ENCODE data around the gene CBFA2T2. TPM values are rescaled to one million over a fixed set of nuclear protein-coding genes. Genes with fewer than 3 reads are reported as not detected.
A peak's percentile ranks its signal among the peaks of the same experiment; 100 is the strongest.
"Not testable (repeated sequence)": the region's sequence is repeated elsewhere in the genome, so short reads cannot be mapped to it uniquely, and the experiment has no call there.

Gene CBFA2T2
- 7.7 and 8.7 TPM in 2 replicates for total RNA-seq (2014; rRNA removed; shearing (Covaris generic))

DNA sequence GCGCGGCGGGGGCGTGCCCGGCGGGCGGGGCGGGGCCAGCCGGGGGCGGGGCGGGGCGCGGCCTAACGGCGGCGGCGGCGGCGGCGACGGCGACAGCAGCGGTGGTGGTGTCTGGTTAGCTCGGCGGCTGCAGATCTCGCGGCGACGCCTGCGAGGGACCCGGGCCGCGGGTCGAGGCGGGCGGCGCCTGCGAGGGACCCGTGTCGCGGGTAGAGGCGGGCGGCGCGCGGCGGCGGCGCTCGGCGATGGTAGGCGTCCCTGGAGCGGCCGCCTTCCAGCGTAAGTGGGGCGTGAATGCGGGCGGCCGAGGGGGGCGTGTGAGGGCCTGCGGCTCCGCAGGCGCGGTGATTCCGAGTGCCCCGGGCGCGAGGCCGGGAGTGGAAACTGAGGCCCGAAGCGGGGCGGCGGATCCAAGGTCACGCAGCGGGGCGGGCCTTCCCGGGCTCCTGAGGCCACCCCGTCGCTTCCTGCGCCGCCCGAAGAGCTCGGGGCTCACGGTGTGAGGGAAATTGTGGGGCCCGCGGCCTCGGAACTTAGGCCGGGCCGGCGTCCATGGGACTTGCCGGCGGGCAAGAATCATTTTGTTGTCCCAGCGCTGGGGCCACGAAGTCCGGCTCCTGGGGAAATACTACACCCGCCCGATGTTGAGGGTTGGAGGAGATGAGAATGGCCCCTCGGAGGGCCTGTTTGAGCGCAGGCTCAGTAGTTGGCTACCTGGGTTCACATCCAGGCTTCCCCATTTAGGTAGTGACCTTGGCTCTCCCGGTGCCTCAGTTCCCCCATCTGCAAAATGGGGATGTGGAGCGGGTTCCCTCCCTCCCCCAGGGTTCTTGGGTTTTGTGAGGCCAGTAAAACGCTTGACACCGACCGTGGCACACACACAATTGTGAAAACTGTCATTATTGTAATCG lies at the start of gene CBFA2T2:
TSS of gene CBFA2T2 (plus strand) at position 74 of the 911 bp plus-strand sequence. CDS start at position 246, 172 bp downstream.
- no peak for DNase-seq (ENCODE audit: low read depth)

DNA sequence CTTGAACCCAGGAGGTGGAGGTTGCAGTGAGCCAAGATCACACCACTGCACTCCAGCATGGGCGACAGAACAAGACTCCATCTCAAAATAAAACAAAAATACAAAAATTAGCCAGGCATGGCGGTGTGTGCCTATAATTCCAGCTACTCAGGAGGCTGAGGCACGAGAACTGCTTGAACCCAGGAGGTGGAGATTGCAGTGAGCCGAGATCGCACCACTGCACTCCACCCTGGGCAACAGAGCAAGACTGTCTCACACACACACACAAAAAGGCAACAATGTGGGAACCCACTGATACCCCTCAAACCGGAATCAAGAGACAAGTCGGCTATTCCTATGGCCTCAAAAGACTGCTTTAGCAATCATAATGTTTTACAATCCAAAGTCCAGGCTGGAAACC lies 49.3 kb upstream of the CBFA2T2 start:
- not testable (repeated sequence) for DNase-seq (ENCODE audit: low read depth)

DNA sequence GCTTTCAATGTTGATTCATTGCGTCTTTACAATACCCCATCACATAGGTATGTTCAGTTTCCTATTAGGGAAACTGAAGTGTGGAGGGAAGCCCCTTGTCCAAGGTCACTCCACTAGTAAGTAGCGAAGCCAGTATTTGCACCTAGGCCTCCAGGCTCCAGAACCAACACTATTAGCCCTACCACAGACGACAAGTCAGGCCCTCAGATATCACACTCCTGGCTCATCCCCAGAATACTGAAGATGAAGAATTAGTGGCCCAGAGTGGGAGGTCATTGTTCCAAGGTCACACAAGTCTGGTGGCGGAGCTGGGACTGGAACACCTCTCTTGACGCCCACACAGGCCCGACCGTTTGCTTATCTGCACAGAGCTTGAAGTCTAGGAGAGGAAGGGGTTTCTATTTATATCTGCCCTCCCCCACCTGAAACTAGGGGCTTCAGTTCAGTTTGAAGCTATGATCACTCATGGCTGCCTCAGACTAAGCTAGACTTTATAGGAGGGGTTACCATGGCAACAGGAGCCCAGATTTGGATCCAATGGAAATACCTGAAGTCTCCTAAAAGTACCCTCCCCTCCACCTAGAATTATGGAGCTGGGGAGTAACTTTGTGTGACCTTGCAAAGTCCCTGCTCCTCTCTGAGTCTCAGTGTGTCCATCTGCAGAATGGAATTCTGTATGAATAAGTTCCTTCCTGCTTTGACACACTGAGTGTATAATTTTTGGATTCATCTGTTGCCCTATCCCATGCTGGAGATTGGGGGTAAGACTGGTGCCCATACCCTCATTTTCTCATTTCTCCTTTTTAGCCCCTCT lies 48.5 kb upstream of the CBFA2T2 start:
- no peak for DNase-seq (ENCODE audit: low read depth)

DNA sequence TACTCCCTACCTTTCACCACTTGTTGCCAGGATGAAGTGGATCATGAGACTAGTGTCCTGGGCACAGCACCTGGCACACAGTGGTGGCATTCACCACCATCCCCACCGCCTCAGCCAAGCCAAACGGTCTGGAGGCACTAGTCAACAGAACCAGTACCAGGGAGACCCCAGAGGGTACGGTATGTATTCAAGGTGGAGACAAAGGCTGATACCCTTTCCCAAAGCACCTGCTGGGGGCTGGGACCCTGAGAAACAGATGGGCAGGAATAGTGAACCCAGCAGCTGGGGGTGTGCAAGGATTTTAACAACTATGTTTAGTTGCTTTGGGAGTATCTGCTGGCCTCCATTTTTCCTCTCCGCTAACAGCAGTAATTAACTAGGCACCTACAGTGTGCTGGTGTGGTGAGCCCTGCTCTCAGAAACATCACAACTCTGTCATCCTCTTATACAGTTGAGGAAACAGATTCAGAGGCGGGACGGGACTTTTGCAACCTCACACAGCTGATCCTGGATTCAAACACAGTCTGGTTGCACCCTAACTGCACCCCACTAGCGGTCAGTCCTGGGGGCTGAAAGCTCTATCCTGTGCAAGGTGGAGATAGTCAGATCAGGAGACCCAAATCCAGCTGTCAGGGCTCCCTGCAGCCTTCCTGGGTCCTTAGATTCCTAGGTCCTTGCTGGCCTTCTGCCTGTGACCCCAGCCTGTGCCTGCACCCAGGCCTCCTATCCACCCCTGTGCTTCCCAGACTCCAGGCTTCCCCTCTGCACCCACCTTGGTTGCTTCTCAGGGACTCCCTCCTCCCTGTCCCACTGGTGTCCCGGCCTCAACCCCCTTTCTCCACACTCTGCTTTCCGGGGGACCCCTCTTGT lies 47.5 kb upstream of the CBFA2T2 start:
- DNase-seq (ENCODE audit: low read depth), result no peak

DNA sequence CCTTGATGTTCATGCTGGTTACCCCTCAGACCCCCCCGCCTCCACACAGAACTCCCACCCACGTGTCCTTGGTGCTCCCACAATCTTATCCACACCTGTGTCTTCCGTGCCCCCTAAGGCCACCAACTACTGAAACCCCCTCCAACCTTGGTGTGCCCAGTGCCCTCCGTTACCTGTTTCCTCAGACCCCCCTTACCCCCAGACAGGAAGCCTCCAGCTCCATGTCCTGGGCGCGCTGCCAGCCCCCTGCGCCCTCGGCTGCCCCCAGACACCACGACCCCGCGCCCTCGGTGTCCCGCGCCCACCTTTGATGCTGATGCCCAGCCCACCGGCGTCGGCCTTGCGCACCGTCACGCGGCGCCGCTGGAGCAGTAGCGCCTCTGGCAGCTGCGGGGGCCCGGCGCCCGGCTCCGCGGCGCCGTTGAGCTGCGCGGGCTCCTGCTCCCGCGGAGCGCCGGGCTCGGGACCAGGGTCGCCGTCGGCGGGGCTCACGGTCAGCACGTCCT lies 46.8 kb upstream of the CBFA2T2 start:
- DNase-seq (ENCODE audit: low read depth), result no peak

DNA sequence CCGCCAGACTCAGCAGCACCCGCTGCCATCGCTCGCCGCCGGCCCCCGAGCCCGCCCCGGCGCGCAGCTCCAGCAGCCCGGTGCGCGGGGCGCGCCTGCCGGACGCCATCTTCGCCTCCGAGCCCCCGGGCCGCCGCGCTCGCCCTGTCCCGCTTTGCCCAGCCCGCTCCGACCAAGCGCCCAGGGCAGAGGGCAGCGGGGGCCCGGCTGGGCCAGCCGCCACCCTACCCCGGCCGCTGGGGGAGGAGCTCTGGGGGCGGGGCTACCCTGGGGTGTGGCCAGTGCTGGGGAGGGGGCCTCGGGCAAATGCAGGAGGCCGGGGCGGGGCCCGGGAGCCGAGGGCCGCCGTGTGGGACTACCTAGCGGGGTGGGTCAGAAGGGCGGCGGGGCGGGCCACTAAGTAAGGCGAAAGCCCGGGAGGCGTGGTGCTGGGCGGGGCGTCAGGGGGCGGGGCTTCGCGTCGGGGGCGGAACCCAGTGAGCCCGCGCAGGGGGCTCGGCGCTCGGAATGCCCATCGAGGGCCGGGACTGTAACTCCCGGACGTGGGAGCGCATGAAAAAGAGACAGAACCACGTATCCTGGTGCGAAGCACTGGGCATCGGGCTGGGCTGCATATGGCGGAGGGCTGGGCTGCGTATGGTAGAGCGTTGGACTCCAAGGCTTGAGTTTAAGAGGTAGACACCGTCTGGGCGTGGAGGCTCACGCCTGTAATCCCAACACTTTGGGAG lies 46.2 kb upstream of the CBFA2T2 start, which contains the start of gene SNTA1:
TSS of gene SNTA1 (minus strand) at position 252 of the 728 bp plus-strand sequence. CDS start at position 109, 143 bp downstream.
- peak; percentile 94 for DNase-seq (ENCODE audit: low read depth)

DNA sequence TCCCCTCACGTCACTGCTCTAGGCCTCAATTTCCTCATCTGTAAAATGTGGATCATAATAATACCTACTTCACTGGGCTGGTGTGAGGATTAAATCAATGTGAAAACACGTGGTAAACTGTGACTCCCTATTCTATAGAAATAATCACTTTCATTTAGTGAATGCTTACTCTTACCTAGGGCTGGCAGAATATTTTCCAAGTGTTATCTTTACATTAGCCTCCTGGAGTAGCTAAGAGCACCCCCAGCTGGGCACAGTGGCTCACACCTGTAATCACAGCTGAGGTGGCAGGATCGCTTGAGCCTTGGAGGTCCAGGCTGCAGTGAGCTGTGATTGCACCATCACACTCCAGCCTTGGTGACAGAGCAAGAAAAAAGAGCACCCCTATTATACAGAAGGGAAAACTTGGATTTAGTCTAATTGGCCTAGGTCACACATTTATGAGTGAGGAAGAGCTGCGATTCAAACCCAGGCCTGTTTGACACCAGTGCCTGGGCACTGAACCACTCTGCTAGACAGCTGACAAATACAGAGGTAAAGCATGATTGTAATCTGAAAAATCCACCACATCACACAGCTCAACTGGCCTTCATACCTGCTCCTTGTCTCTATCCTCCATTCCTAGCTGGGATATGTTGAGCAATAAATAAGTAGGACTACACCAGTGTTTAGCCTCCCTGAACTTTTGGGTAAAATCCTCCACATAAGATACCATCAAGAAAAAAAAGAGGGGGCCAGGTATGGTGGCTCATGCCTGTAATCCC lies 44.9 kb upstream of the CBFA2T2 start:
- peak; percentile 43 for DNase-seq (ENCODE audit: low read depth)

DNA sequence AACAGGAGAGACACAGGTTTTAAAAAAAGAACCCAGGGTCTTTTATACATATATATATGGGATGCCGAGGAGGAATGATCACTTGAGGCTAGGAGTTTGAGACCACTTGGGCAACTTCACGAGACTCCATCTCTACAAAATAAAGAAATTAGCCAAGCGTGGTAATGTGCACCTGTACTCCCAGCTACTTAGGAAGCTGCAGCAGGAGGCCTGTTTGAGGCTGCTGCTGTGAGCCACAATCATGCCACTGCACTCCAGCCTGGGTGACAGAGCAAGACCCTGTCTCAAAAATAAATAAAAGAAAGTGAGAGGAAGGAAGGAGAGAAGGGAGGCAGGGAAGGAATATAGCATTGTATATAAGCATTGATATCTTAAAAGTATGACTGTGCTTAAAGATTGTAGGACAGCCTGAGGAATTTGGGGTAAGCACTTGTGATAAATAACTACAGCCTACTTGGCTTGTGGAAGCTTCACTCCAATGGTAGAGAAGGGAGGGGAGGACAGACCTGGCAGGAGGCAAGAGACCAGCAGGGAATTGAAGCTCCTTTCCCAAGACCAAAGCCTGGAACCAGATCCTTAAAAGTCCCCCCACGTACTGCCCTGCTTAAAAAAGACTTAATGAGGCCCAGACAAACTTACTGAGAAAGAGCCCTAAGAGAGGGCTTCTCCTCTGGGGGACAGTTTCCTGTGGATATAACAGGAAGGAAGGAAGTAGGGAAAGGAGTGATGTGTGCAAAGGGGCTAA lies 43.8 kb upstream of the CBFA2T2 start:
- no peak for DNase-seq (ENCODE audit: low read depth)

DNA sequence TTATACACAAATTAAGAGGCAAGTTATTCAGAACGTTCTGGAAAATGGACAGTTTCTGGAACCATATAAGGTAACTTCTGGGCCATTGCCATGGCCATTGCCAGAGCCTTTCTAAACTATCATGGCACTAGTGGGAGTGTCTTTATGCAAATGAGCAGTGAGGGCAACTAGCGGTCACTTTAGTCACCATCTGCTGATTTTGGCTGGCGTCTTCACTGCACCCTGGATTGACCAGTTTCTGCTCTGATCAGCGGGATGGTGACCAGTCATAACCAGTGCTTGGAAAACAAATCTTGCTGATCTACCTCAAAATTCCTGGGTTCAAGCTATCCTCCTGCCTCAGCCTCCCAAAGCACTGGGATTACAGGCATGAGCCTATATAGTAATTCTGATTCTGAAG lies 39.0 kb upstream of the CBFA2T2 start:
- peak; percentile 81 for DNase-seq (ENCODE audit: low read depth)

DNA sequence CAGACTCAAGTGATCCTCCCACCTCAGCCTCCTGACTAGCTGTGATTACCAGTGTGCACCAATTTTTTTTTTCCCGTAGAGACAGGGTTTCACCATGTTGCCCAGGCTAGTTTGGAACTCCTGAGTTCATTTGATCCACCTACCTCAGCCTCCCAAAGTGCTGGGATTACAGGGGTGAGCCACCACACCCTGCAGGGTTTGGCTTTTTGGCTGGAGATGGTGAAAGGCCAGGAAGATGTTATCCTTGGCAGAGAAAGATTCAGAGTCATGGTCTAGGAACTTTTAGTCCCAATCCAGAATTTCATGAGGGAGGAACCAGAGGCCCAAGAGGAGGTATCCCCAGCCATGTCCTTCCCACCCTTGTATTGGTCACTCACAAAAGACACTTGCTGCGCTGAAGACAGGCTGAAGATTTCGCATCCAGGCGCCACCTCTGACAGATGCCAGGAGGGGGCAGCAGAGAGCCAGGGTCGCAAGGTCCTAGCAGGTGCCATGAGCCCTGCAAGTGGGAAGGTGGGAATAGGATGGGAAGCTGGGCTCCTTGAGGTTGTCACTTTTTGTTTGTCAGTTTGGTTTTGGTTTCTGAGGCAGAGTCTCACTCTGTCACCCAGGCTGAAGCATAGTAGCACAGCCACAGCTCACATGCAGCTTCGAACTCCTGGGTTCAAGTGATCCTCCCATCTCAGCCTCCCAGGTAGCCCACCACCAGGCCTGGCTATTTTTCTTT lies 32.8 kb upstream of the CBFA2T2 start:
- peak; percentile 71 for DNase-seq (ENCODE audit: low read depth)

DNA sequence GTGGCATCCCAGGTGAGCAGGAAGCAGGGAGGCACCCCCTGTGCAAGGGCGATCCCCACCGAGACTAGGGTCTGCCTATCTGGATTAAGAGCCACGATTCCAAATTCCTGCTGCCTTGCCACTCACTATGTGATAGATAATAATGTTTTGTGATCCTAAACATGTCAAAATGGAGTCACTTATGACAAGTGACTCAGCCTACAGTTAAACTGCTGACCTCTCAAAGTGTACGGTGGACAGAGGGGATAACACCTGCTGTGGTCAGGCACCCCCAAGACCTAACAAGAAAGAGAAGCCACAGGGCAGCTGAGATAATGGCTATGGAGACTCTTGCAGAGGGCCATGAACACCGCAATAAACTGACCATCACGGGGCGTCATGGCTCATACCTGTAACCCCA lies 30.3 kb upstream of the CBFA2T2 start:
- DNase-seq (ENCODE audit: low read depth), result no peak

DNA sequence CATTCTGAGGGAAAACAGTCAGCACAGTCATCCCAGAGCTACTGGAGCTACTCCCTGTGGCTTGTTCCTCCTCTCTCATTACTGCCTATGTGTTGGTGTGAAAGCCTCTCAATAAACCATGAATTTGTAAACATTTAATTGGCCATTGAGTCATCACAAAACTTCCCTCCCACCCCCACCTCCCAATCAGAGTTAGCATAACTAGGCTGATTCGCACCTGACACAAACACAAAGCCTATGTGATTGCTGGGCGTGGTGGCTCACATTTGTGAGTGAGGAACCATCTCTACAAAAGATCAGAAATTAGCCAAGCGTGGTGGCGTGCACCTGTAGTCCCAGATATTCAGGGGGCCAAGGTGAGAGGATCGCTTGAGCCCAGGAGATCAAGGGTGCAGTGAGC lies 29.2 kb upstream of the CBFA2T2 start:
- no peak for DNase-seq (ENCODE audit: low read depth)

DNA sequence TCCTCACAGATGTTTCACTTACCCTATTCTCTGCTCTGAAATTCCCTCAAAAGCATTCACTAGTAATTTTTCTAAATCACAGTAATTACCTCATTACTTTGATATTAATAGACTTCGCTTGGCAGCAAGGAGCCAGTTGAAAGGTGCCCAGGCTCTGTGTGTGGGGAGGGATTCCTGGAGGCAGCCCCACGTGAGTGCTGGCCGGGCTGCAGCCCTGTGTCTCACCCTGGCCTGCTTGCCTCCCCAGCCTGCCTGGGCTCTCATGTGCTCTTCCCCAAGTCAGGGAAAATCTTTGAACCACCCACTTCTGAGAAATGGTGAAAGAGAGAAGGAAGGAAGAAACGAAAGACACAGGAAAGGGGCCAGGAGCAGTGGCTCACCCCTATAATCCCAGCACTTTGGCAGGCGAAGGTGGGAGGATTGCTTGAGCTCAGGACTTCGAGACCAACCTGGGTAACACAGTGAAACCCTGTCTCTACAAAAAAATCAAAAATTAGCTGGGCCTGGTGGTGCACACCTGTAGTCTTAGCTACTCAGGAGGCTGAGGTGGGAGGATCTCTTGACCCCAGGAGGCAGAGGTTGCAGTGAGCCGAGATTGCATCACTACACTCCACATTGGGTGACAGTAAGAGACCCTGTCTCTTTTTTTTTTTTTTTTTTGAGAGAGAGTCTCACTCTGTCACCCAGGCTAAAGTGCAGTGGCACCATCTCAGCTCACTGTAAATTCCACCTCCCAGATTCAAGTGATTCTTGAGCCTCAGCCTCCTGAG lies 26.4 kb upstream of the CBFA2T2 start:
- no peak for DNase-seq (ENCODE audit: low read depth)

DNA sequence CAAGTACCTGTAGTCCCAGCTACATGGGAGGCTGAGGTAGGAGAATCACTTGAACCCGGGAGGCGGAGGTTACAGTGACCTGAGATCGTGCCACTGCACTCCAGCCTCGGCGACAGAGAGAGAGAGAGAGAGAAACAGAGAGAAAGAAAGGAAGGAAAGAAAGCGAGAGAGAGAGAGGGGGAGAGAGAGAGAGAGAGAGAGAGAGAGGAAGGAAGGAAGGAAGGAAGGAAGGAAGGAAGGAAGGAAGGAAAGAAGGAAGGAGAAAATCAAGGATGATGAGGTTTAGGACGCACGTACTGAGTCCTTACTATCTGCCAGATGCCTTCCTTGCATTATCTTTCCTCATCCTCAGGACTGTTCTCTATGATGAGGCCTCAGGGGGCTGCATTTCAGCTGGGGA lies 25.1 kb upstream of the CBFA2T2 start:
- DNase-seq (ENCODE audit: low read depth), result not testable (repeated sequence)

DNA sequence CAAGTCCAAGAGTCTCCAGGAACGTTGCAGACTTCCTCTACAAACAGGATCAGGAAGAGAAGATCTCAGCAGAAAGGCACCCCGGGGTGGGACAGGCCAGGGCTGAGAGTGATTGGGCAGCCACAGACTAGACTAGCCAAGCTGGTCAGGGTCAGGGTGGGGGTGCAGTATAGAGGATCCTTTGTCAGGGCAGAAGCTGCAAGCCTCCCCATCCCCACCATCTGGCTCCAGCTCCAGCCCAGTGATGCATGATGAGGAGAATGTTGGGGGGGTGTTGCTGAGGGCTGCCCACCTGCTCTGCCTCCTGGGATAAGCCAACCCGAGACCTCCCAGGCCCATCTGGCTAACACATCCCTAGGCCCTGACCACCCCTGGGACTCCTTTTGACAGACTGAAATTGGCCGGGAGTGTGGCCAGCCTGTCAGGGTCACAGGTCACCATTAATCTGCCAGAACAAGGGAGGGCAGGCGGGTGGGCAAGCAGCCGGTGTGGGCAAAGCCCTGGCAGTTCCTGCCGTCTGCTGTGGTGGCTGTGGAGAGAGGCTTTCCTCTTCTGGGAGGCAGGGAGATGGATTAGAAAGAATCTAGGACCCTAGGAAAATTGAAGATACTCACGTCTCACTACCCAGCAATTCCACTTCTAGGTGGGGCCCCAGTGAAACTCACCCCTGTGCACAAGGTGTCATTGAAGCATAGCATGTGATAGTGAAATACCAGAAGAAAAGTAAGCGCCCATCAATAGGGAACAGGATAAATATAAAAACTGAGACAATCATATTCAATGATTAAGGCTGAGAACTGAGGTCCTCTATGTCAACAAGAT lies 24.2 kb upstream of the CBFA2T2 start:
- DNase-seq (ENCODE audit: low read depth), result peak; percentile 43

DNA sequence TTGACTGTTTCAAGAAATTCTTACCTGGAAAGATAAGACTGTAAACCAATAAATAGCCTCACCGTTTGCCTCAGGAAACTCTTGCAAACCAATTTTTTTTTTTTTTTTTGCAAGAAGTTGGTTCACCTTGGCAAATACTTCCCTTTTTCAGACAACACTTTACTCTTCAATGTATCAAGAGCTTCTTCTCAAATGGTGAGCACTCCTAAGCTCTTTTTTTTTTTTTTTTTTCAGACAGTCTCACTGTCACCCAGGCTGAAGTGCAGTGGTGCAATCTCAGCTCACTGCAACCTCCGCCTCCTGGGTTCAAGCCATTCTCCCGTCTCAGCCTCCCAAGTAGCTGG lies 23.6 kb upstream of the CBFA2T2 start:
- no peak for DNase-seq (ENCODE audit: low read depth)

DNA sequence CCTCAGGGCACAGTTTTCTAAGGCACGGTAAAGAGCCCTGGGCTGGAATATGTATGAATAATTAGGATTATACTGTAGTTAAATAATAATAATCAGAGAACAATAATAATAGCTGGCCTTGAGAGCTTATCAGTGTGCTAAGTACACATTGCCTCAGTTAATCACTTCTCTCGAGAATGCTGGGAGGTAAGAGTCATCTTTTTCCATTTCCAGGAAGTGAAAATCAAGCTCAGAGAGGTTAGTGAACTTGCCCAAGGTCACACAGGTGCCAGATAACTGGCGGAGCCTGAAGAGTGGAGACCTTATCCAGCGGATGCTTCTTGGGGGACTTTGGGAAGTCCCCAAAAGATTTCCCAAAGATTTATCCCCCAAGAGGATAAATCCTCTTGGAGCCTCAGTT lies 19.4 kb upstream of the CBFA2T2 start:
- DNase-seq (ENCODE audit: low read depth), result no peak
